Stimulated activated CD4-positive, alpha-beta T cell treated with anti-CD3 and anti-CD28 coated beads, Interleukin-12 subunit alpha, Interleukin-12 subunit beta, amount 100 ng/mL, for 24 hours (primary cell): Measurements from ENCODE around the gene STRN3.
"Not testable (repeated sequence)": the region's sequence is repeated elsewhere in the genome, so short reads cannot be mapped to it uniquely, and the experiment has no call there.

Source experiments
- DNase-seq, 2 experiments: peaks; one replicate each; pipeline ENCODE4 v3.0.0-alpha.2; 2020; ENCODE audit warnings: low read depth in 2 of 2

The STRN3 gene

DNA sequence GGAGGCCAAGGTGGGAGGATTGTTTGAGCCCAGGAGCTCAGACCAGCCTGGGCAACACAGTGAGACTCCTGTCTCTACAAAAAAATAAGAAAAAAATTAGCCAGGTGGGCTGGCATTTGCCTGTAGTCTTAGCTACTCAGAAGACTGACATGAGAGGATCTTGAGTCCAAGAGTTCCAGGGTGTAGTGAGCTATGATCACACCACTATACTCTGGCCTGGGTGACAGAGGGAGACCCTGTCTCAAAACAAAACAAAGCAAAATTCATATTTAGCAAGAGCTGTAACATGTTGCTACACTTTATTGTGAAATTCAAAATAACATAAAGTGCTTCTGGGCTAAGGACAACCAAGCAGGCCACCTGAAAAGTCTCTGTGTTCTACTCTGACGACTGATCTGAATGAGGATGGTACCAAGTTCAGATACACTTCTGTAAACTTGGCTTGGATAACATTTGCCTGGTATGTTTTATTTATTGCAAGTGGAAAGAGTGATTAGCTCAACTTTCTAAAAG lies 11.6 kb upstream of the STRN3 start:
- no peak for DNase-seq

DNA sequence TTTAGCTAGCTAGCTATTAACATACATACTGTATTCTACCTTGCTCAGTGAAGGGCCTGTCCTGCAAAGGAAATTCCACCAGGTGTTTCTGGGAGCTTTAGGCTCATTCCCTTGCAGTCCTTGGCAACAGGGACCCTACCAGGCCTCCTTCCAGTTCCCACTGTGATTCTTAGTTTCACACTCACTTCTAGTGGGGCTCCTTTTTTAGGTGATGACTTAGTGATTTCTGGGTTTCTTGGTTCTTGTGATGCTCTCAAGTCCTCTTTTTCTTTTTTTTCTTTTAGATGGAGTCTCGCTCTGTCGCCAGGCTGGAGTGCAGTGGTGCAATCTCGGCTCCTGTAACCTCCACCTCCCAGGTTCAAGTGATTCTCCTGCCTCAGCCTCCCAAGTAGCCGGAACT lies 10.4 kb upstream of the STRN3 start:
- DNase-seq = no peak

GRCh38 chr14:31030469-31030868 lies 4.3 kb upstream of the STRN3 start:
- DNase-seq = no peak

- DNase-seq = no peak
Observed at GRCh38 chr14:31029016-31029970, 3.1 kb upstream of the STRN3 start.

- no peak for DNase-seq
Observed at GRCh38 chr14:31027847-31028246, 1.7 kb upstream of the STRN3 start.

- peak; percentile 83 to 89 for DNase-seq
Observed at GRCh38 chr14:31026450-31027235, 464 bp upstream of the STRN3 start.

DNA sequence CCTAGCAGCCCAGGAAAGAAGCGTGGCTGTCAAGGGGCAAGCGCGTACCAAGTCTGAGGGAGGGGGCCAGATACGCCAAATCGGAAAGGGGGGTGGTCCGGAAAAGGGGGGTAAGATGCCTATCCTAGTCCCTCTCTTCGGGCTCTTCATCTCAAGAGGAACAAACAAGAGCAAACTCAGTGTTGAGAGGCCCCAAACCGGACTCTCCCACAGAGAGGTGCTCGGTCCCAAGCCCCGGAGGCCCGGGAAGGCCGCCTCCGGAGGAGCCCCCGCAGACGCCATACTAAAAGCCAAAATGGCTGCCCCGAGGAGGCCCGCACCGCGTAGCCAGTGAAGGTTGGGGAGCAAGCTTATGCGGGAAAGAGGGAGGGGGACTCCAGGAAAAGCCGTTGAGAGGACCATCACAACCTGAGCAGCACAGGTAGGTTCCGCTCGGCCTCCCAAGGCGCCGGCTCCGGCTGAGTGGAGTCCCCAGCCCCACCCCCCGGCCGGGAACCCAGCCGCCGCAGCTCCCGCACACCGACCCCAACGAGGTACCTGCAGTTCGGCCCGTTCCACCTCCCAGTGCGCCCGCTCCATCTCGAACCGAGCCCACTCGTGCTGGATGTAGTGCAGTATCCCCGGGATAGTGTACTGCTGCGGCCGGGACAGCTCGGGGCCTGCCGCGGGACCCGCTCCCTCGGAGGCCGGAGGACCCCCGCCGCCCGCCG lies 657 bp downstream of the STRN3 start, which contains the start of gene AP4S1:
AP4S1 (plus strand) TSS at position 283 of the 710 bp plus-strand sequence. CDS start 40,548 bp downstream, outside the sequence.
- DNase-seq = peak; percentile 24 to 33

- no peak for DNase-seq
Observed at GRCh38 chr14:31024577-31025366, 1.4 kb downstream of the STRN3 start.

GRCh38 chr14:31024010-31024480 lies 2.1 kb downstream of the STRN3 start:
- no peak for DNase-seq

GRCh38 chr14:31022386-31022785 lies 3.8 kb downstream of the STRN3 start:
- DNase-seq = no peak

DNA sequence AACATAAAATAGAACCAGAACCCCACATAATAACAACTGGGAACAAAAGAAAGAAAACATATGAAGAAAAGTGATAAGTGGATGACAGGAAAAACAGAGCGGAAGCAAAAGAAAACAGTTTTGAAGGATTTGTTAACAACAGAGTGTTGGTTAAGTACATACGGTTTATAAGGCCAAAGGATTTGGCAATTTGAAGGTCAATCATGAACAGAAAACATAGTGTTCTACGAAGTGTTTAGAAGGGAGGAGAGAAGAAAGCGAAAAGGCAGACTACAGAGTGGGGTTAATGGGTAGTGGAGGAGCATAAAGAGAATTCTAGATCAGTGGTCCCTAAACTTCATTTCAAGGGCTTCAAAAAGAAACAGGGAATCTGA lies 4.6 kb downstream of the STRN3 start:
- DNase-seq = no peak

DNA sequence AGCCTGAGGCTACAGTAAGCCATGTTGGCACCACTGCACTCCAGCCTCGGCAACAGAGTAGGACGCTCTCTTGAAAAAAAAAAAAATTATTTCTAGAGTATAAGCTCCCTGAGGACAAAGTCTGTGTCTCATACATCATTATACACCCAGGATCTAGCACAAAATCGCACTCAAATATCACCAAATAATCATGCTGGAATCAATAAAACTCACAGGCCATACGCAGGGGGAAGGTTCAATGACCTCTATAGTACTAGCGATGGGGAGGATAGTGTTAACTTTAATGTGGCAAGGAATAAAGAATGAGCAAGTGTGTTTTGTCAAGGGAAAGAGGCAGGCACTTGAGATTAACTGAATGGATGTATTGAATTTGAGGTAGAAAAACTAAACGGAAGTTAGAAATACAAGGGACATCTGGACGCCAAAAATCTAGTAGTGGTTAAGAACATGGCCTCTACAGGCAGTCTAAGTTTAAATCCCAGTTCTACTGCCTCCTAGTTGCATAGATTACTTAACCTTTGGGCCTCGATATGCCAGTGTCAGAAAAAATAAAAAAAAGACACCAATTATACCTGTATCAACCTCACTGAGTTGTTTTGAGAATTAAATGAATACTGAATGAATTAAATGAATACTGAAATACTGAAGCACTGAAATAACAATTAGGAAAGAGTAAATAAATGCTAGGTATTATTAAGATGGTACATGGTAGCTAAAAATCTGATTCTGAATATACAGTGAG lies 5.2 kb downstream of the STRN3 start:
- DNase-seq = no peak

GRCh38 chr14:31018057-31018645 lies 8.0 kb downstream of the STRN3 start:
- DNase-seq = no peak

- no peak for DNase-seq
Observed at GRCh38 chr14:31013841-31014240, 12.3 kb downstream of the STRN3 start.

GRCh38 chr14:31010935-31011334 lies 15.2 kb downstream of the STRN3 start:
- no peak for DNase-seq

DNA sequence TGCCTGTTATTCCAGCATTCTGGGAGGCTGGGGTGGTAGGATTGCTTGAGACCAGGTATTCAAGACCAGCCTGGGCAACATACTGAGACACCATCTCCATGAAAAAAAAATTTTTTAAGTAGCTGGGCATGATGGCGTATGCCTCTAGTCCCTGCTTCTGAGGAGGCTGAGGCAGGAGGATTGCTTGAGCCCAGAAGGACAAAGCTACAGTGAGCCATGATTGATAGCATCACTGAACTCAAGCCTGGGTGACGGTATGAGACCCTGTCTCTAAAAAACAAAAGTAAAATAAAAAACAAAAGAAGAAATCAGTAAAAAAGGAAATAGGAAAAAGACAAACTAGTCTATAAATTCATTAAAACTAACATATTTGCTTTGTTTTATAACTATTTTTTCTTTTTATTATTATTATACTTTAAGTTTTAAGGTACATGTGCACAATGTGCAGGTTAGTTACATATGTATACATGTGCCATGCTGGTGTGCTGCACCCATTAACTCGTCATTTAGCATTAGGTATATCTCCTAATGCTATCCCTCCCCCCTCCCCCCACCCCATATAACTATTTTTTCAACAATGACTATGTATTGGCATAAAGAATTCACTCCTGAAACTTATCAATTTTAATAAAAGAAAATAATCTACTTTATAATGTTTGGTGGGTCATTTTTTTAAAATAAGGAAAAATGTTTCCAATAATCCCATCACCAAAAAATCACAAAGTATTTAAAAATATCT lies 16.2 kb downstream of the STRN3 start:
- no peak for DNase-seq

GRCh38 chr14:31006703-31007102 lies 19.5 kb downstream of the STRN3 start:
- DNase-seq = no peak

- not testable (repeated sequence) for DNase-seq
Observed at GRCh38 chr14:31004007-31004406, 22.2 kb downstream of the STRN3 start.

- DNase-seq = no peak
Observed at GRCh38 chr14:31003284-31003683, 22.9 kb downstream of the STRN3 start.
